HG03558 (cell line): ENCODE measurements around the gene SLC24A3.

Source experiments
- ATAC-seq: cut with Tn5 transposase; IDR thresholded peaks from one replicate; pipeline ENCODE4 v1.9.1; 2021; ENCODE audit warnings: moderate number of reproducible peaks; ENCODE audit not compliant: unreplicated experiment; ENCODE audit errors: extremely low read depth

The SLC24A3 gene

DNA sequence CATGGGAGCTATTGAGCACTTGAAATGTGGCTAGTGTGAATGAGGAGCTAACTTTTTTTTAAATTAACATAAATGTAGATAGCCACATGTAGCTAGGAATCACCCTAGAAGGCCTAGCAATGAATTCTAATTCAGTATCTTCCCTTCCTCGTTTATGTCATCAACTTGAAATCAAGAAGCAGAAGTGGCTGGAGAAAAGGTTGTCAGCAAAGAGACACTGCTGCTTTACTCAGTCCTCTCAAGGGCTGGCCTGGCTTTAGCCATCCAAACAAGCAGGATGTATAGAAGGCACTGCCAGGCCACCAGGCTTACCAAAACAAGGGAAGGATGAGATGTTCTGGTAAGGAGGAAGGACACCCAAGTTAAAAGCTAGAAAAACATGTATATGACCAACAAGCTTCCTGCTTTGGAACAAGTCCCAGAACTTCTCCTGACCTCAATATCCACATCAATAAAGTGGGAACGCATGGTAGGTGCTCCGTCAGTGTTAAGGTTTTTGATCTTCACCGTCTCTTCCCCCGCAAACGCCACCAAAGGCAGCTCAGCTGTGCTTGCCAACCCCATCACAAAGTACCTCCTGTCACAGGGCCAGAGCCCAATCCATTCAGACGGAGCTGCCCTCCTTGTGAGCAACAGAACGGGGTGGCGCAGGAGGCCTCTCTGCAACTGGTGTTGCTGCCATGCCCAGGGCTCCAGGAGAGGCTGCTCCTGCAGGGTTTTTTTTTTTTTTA lies 309.8 kb downstream of the SLC24A3 start:
- no peak for ATAC-seq

DNA sequence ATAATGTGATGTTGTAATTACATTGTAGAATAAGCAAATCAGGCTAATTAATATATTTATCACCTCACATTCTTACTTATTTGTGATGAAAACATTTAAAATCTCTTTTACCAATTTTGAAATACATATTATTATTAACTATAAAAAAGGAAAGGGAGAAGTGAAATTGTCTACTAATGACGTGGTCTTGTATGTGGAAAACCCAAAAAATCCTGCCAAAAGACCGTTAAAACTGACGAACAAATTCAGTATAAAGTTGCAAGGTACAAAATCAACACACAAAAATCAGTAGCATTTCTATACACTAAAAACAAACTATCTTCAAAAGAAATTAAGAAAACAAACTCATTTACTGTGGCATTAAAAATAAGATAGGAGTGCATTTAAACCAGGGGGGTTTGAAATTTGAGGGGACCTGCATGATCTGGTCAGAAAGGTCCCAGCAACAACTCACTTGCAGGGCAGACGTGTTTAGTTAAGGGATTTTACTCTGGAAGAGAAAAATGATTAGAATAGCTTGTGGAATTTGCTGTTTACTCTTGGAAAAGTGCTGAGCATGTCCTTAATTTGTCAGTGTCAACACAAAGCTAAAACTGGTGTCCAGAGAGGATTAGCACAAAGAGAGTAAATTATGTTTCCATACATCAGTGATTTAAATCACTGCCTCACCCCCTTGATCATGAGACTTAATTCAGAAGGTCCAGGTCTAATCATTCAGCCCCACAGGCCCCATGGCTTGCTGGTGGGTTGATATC lies 310.6 kb downstream of the SLC24A3 start:
- ATAC-seq: no peak

DNA sequence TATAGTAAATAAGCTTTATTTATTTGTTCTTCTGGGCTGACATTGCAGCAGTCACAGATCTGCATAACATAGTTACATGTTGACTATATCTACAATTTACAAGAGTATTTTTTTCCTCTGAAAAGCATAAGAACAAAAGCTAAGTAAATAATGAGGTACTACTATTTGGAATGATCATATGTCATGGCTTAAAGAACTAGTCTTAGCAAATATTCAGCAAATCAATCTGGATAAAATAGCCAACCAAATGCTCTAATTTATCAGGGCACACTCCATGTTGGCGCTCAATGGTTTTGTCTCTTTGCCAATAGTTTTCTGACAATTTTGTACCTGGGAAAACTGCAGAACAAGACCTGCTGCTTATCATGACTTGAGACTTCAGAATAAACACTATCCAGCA lies 312.2 kb downstream of the SLC24A3 start:
- ATAC-seq: no peak

DNA sequence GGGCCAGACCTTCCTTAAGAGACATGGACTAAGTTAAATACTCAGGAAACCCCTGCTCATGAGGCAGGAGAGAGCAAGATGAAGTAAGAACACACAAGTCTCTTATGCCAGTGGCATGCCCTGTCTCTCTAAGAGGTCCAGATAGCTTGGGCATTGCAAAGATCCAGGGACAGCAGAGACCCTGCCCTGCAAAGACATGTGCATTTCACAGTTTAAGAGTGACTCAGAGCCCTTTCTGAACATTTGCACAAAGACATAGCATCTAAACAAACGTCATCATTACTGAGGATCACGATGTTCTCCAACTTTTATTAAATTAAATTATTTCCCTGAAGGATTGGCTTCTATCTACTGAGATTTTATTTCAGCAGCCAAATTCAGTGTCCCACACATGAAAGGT lies 315.1 kb downstream of the SLC24A3 start:
- no peak for ATAC-seq

DNA sequence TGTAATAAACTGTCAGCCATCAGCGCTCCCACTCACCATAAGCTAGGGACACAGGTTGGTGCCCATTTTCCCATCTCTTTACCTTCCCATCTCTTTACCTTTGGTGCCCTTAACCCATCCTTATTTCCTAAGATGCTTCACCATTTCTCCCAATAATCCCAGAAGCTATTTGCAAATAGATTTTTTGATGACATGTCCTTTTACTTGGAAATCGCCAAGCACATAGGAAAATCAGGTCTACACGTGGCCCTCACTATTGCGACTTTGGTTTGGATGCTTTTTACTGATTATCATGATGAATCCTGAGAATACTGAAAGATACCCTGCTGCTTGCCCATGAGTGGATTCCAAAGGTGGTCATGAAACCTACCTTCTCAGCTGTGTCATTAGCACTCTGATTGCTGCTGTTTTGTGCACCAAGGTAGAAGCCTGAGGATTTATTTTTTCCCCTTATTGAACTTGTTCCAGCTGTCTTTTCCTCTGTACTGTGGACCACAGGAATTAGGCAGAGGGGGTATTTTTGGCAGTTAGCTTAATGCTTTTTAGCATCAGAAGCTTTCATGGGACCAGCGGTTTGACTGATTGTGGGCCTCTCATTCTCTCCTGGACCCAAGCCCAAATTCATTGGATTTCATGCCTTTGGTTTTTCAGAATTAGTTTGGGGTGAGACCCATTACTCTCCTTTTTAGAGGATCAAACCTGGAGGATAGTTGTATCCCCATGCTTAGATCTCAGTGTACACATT lies 316.0 kb downstream of the SLC24A3 start:
- ATAC-seq: no peak

DNA sequence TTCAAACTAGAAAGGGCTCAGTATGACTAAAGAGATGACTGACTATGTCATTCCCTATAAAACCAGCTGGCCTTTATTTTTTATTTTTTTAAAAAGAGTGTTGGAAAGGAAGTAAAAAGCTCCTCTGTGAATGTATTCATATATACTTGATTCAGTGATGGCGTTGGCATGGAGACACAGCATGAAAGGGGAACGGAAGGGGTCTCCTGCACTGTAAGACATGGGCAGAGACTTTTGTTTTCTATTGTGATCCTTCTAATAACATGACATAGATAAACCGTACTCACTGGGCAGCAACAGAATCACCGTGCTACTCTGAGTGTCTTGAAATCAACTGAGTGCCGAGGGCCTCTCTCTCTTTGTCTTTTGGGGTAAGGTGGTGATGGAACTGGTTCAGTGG lies 317.6 kb downstream of the SLC24A3 start:
- no peak for ATAC-seq

DNA sequence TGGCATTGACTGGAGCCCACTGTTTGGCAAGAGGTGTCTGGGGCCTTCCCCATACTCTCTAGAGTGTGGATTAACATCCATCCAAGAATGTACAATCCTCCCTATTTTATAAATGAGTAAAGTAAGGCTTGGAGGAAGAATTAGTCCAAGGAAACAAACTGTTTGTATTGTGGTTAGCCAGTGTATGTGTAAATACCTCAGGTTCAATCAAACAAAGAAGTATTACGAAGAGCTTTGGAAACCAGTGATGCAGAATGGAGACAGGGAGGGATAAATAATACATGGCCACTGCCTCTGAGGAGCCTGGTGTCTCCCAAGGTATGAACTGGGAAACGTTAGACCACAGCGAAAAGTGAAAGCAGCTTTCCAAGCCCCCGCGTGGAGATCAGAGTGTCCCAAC lies 319.0 kb downstream of the SLC24A3 start:
- ATAC-seq: no peak

DNA sequence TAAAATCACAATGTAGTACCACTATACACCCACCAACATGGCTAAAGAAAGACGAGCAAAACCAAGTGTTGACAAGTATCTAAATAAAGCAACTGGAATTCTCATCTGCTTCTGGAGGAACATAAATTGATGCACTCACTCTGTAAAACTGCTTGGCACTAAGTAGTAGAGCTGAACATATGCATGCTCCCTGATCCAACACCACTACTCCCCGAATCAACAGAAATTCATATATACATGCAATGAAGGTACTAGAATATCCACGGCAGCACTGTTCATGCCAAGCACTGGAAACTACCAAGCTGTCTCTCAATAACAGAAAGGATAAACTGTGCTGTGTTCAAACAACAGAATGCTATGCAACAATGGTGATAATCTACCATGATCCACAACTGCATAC lies 326.1 kb downstream of the SLC24A3 start:
- no peak for ATAC-seq

DNA sequence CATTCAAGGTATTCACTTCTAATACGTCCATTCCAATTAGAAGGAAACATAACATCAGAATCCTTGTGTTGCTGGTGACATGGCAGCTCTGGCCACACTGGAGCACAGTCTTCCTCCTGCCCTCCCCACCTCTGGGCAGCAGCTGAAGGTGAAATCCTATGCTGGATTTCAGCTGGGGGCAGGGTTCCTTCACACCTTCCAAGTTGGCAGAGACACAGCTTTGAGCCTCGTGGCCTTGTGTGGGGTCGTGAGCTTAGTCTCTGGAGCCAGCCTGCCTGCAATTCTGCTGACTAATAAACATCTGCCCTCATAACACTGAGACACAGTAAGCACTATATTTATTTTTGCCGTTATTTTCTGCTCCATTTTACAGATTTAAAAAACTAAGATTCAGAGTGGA lies 326.7 kb downstream of the SLC24A3 start:
- ATAC-seq: no peak

DNA sequence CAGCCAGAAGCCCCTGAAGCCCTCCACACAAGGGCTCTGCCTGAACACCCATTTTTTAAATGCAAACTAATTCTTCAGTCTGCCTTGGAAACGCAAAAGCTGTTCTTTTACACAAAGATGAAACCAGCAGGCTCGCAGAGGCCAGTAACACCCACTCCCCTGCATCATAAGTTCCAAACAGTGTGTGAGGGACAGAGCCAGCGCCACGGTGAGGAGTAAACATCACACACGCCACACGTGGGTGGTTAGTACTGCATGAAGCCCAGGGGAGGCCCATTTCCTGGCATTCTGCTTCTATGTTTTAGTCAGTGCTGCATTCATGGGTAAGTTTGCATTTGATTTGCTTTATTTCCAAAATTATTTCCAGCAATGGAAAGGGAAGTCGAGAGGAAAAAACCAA lies 327.9 kb downstream of the SLC24A3 start:
- ATAC-seq: no peak

DNA sequence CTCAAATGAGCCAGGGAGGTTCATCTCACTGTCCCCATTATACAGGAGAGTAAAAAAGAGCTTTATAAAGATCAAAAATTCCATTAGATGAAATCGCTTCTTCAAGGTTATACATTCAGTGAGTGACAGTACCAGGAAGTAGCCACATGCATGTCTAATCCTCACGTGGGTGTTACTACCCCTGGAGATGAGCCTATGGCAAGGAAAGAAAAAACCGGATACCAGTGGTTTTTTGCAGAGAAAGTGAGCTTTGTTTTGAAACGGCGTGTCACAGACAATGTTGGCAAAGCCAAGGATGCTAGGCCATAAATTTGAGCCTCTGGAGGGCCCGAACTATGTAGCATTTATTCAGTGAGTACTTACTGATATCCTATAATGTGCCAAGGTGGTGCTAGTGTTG lies 330.7 kb downstream of the SLC24A3 start:
- no peak for ATAC-seq

DNA sequence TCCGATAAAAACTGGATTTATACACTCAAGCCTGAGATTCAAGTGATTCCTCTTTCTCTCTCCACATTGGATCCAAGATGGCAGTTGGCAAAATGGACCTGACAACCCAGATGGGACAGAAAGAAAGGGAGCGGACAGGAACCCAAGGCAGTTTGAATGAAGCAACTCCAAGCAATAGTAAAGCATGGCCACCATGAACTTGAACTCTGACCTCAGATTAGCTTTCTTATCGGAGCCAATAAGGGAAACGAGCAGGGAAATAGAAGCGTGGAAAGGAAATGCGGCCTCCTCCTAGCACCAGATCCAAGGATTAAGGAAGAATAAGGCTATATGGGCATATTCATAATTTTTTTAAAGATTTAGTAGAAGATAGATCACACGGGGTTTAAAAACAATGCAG lies 332.2 kb downstream of the SLC24A3 start:
- no peak for ATAC-seq

DNA sequence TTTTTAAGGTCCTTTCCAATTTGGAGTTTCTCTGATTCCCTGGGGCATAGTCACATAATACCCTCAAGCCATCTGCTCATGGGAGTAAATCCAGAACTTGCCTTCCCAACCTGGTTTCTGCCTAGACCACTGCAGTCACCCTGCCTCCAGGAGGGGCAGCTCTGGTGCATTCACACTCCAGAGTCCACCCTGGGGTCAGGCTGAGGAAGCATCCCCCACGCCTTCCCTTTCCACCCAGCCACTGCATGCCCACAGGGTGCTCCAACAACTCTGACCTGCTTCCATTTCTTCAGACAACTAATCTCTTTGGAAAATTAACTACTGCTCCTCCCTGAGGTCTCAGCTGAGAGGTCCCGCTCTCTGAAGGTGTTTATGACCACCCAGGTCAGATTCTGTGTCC lies 334.2 kb downstream of the SLC24A3 start:
- no peak for ATAC-seq

DNA sequence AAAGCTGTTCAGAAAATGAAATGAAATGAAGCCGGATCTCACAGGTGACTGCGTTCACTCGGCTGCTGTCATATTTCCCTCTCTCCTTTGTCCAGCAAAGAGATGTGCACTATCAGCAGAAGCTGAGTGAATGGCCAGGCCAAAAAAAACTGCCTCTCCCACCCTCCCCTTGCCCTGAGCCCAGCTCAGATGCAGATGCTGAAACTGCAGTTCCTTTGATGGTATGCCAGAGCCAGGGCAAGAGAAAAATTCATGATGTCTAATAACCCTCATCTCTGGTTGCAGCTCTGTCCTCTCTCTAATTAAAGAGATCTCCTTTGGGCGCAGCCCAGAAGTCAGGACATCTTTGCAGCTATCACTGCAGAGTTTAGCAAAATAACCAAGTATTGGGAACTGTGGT lies 335.1 kb downstream of the SLC24A3 start:
- no peak for ATAC-seq

DNA sequence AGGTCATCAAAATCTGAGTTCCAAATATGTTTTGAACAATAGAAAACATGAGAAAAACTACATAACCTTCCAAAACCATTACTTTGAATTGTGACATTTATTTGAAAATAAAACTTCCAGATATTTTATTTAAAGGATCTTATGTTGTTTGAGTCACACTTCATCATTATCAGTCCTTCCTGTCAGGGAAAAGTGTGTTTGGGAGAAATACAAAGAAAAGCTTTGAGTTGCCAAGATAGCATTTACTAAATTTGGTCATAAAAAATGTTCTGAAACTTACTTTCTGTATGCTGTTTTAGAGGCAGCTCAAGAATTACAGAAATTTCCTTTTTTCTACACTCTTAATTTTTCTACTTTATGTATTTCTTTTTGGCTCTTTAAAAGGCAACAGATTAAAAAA lies 337.5 kb downstream of the SLC24A3 start:
- ATAC-seq: no peak

DNA sequence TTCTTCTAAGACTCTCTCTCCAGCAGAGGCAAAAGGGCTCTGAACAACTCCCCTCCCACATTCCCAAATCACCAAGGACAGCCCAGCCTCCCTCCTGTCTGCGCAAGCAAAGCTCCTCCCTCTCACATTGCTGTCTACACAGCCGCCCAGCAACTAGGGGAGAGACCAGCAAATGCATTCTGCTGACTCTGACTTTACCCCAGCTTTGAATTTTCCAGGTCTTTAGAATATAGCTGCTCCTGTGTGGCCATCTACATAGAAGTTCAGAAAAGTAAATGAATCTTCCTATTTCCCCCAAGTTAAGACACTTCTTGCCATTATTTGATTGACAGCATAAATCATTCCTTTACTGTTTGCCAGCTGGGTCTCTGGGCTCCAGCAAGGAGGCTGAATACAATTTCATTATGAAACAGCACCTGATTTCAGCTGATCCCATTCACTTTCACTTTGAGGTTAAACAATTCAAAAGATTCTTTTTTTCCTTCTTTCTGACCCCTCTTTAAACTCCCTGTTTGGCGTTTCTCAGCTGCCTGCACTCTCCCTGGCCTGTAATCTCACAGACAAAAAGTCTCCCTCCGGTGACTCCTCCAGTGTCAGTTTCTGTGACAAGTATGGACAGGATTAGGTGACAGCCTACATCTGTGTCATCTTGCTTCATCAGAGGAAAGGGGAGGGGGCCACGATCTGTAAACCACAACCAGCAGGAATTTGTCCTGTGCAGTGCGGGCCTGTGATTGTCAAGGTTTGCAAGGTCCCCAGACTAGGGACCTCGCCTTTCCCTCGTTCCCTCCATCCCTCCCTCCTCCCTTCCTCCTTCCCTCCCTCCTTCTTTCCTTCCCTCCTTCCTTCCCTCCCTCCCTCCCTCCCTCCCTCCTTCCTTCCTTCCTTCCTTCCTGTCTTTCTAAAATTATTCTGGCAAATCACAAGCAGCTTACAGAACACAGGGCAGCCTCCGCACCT lies 340.1 kb downstream of the SLC24A3 start:
- ATAC-seq: no peak

DNA sequence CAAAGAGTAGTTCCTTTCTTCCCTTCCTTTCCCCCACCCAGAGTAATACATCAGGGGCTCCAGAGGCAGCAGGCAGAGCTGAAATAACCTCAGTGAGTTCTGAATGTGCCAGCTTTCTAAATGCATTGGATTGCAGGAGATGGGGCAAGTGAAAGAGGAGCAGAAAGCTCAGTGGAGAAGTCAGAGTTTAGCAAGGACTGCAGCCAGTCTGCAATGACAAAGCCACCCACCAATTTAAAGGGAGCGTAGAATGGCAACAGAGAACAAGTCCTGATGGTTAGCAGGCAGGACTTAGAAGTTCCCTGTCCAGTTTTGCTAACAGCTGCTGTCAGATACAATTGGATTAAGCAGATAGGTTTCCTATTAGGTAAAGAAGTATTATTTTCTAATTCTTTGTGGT lies 342.2 kb downstream of the SLC24A3 start:
- ATAC-seq: no peak

DNA sequence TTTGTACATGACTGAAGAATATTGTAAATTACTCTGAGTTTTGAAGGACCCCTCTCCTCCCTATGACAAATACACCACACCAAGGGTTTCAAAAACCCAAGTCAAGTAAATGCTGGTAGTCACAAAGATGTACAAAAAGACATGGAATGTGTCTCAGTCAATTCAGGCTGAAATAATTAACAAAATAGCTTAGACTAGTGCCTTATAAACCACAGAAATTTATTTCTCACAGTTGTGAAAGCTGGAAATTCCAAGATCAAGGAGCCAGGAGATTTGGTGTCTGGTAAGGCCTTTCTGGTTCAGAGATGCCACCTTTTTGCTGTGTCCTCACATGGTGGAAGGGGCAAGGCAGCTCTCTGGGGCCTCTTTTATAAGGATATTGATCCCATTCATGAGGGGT lies 343.3 kb downstream of the SLC24A3 start:
- no peak for ATAC-seq

DNA sequence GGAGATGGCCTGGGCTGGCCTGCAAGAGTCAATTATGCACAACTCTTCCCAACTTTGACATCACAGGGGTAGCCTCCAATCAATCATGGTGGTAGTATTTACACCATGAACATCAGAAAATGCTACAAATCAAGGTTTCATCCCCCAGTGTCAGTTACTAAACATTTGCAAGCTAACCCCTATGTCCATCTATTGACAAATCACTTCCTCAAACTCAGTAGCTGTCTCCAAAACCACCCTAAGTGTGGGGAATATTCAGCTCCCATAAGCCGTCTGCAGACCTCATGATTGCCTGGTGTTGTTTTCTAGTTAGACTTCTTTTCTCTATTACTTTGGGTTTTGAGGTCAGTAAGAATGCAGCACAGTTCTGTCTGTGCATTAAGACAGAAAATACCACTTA lies 344.8 kb downstream of the SLC24A3 start:
- no peak for ATAC-seq

DNA sequence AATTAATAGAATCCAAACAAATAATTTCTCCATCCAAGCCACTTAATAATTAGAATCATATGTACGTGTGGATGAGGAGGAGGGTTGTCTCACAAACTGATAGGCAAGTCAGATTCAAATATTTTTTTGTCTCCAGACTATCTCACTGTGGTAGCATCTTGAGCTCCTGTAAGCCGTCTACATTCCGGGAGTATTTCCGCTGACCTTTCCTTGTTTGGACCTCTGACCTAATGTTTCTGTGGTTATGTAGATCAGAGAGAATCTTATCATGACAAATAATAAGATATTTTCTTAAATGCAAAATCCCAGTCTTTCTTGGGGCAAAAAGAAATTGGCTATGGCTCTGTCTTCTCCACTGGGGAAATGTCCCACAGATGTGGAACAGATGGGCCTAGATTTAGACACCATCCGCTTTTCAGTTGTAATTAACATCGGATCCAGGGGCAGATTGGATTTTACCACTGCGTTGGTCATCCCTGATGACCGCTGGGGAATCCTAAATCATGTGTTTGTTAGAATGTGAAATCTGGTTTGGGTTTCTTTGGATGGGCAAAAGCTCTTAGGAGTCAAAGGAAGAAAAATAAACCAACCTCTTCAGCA lies 348.5 kb downstream of the SLC24A3 start:
- ATAC-seq: no peak
